Ramos (cell line): ENCODE measurements around the gene CCDC88B.

Experiments used
- in situ Hi-C: fragments of 300-500 bp; cut with MboI; formaldehyde crosslinking; loops from one replicate; pipeline ENCODE4 v1.14.3; 2022; ENCODE audit warnings: low sequenced_read_pairs; ENCODE audit not compliant: unreplicated experiment

The CCDC88B gene

GRCh38 chr11:64378335-64378880, 38.4 kb downstream of the CCDC88B start:
- in situ Hi-C loops: no loop called here

GRCh38 chr11:64379160-64379559, 39.2 kb downstream of the CCDC88B start:
- in situ Hi-C loops: no loop called here

- in situ Hi-C loops: no loop called here
Measured at GRCh38 chr11:64379817-64380709, 40.1 kb downstream of the CCDC88B start.

- in situ Hi-C loops: no loop called here
Measured at GRCh38 chr11:64381350-64381749, 41.3 kb downstream of the CCDC88B start.

GRCh38 chr11:64382047-64382446, 42.0 kb downstream of the CCDC88B start:
- in situ Hi-C loops: no loop called here

GRCh38 chr11:64382586-64382985, 42.6 kb downstream of the CCDC88B start:
- in situ Hi-C loops: no loop called here

- in situ Hi-C loops: no loop called here
Measured at GRCh38 chr11:64383580-64383979, 43.6 kb downstream of the CCDC88B start.

- in situ Hi-C loops: no loop called here
Measured at GRCh38 chr11:64384028-64384737, 44.2 kb downstream of the CCDC88B start.

GRCh38 chr11:64384981-64385944, 45.3 kb downstream of the CCDC88B start:
- in situ Hi-C loops: no loop called here

- in situ Hi-C loops: no loop called here
Measured at GRCh38 chr11:64385945-64386704, 46.1 kb downstream of the CCDC88B start.

- in situ Hi-C loops: no loop called here
Measured at GRCh38 chr11:64387916-64388315, 47.9 kb downstream of the CCDC88B start.

GRCh38 chr11:64388894-64389293, 48.9 kb downstream of the CCDC88B start:
- in situ Hi-C loops: no loop called here

GRCh38 chr11:64389851-64390250, 49.8 kb downstream of the CCDC88B start:
- in situ Hi-C loops: no loop called here

GRCh38 chr11:64390558-64390957, 50.6 kb downstream of the CCDC88B start:
- in situ Hi-C loops: no loop called here

GRCh38 chr11:64391839-64392238, 51.8 kb downstream of the CCDC88B start:
- in situ Hi-C loops: no loop called here

- in situ Hi-C loops: no loop called here
Measured at GRCh38 chr11:64395545-64396078, 55.6 kb downstream of the CCDC88B start.

GRCh38 chr11:64396079-64396591, 56.1 kb downstream of the CCDC88B start:
- in situ Hi-C loops: no loop called here

GRCh38 chr11:64400102-64400501, 60.1 kb downstream of the CCDC88B start:
- in situ Hi-C loops: no loop called here

GRCh38 chr11:64400667-64401066, 60.7 kb downstream of the CCDC88B start:
- in situ Hi-C loops: no loop called here
